PC-9 (cell line): ENCODE data around the gene TNF. TPM values are rescaled to one million over a fixed set of nuclear protein-coding genes. Genes with fewer than 3 reads are reported as not detected.

Source experiments
- BruUV-seq: library from RNA; stranded (reverse); fragments of 400-500 nt; replicated peaks from 2 replicates; lab custom pipeline; 2021; lab: Mats Ljungman, UMichigan
- CTCF ChIA-PET: fragments of 300-600 bp; sonication (Branson Sonifier 250); formaldehyde crosslinking; loops from one replicate; lab custom pipeline; 2022; ENCODE audit warnings: antibody characterized with exemption; lab: Charles Lee
- POLR2A ChIA-PET: fragments of 300-600 bp; sonication (Branson Sonifier 250); formaldehyde crosslinking; loops from one replicate; lab custom pipeline; 2022; ENCODE audit warnings: antibody characterized with exemption; ENCODE audit not compliant: unreplicated experiment; lab: Charles Lee
- DNase-seq, 2 experiments: peaks; one replicate each; pipeline versions ENCODE4 v3.0.0 to v3.0.0-alpha.2; 2015 to 2022; ENCODE audit warnings: mixed read lengths in 1 of 2
- H2AFZ ChIP-seq: fragments of 200-600 bp; sonication (generic); 2 replicates; pipeline ENCODE4 v1.8.1; 2017; ENCODE audit warnings: antibody characterized with exemption
- H3F3A ChIP-seq: fragments of 200-600 bp; sonication (generic); 2 replicates; pipeline ENCODE4 v1.8.1; 2017; ENCODE audit warnings: antibody characterized with exemption, mild to moderate bottlenecking, low read depth; ENCODE audit not compliant: insufficient read depth
- H3K27ac ChIP-seq: fragments of 200-600 bp; sonication (generic); 2 replicates; pipeline ENCODE4 v1.6.1; 2016; ENCODE audit warnings: mixed run types
- H3K27me3 ChIP-seq: fragments of 200-600 bp; sonication (generic); 2 replicates; pipeline ENCODE4 v1.6.1; 2016; ENCODE audit warnings: low read depth, mixed run types; ENCODE audit not compliant: insufficient read depth
- H3K36me3 ChIP-seq: fragments of 200-600 bp; sonication (generic); 2 replicates; pipeline ENCODE4 v1.6.1; 2016; ENCODE audit warnings: low read depth, mixed run types
- H3K4me1 ChIP-seq: fragments of 200-600 bp; sonication (generic); replicated peaks from 2 replicates; pipeline ENCODE4 v1.6.1; 2016; ENCODE audit warnings: mixed run types; ENCODE audit not compliant: insufficient read depth
- H3K4me2 ChIP-seq: fragments of 200-600 bp; sonication (generic); 2 replicates; pipeline ENCODE4 v1.6.1; 2017; ENCODE audit warnings: mixed run types
- H3K4me3 ChIP-seq: fragments of 200-600 bp; sonication (generic); 2 replicates; pipeline ENCODE4 v1.6.1; 2016; ENCODE audit warnings: mixed run types
- H3K79me2 ChIP-seq: fragments of 200-600 bp; sonication (generic); 2 replicates; pipeline ENCODE4 v1.6.1; 2017; ENCODE audit warnings: low read depth, mixed run types
- H3K9me2 ChIP-seq: fragments of 200-600 bp; sonication (generic); 2 replicates; pipeline ENCODE4 v1.8.1; 2017; ENCODE audit warnings: mild to moderate bottlenecking; ENCODE audit not compliant: insufficient read depth
- H3K9me3 ChIP-seq: fragments of 200-600 bp; sonication (generic); 2 replicates; pipeline ENCODE4 v1.8.1; 2016; ENCODE audit warnings: low read depth; ENCODE audit not compliant: insufficient read depth
- H4K20me1 ChIP-seq: fragments of 200-600 bp; sonication (generic); 2 replicates; pipeline ENCODE4 v1.8.1; 2017; ENCODE audit not compliant: insufficient read depth
- EZH2 ChIP-seq: fragments of 200-600 bp; sonication (generic); IDR thresholded peaks from 2 replicates; pipeline ENCODE4 v1.8.0; 2017; ENCODE audit warnings: antibody characterized with exemption, low read depth
- intact Hi-C: fragments of 100-400 bp; cut with micrococcal nuclease; formaldehyde crosslinking; loops from one replicate; pipeline ENCODE4 v1.10.0; 2022; ENCODE audit not compliant: unreplicated experiment
- total RNA-seq: library from RNA; stranded (reverse); gene quantifications from 2 replicates; pipeline ENCODE4 v1.2.3, GENCODE V29; 2021
- TF ChIP-seq, protein P1 (sequence below): fragments of 200-600 bp; sonication (generic); conservative IDR thresholded peaks from 2 replicates; pipeline ENCODE4 v1.6.1; 2017; ENCODE audit warnings: mixed run types, antibody characterized with exemption, mild to moderate bottlenecking, moderate library complexity

The TNF gene
- total RNA-seq, 1 experiment from 2014 or later = not detected

DNA sequence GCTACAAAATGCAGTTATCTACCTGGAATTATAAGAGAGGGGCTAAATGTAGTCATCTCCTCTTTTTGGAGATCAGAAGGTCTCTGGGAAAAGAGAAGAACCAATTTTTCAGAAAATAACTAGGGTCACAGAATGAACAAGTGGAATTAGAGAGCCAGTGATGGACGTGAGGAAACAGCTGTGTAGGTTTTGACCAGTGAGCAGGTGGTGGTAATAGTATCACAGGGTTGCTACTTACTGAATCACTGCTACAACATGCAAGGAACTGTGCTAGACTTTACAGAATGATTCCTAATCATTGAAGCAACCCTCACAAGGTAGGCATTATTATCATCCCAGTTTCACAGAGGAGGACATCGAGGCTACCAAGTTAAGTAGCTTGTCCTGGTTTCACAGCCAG is 30.7 kb upstream of the TNF start:
- H3F3A ChIP-seq = peaks cover 33% of the 10 kb centered on the region; the same call in 1 of the 2 replicates
- H3K27ac ChIP-seq = no peak overlapping the region
- H3K79me2 ChIP-seq = peaks cover 50% of the 10 kb centered on the region
- no peak overlapping the region for H3K4me2 ChIP-seq
- intact Hi-C loops = loop anchor here (10.0 kb wide), 3 partner anchors 190 to 650 kb away; partner anchors contain the start of genes CLIC1, GPSM3, HSPA1B and PBX2
- H2AFZ ChIP-seq = no peak overlapping the region
- BruUV-seq = no TSS peak
- H3K36me3 ChIP-seq = peaks cover 23% of the 10 kb centered on the region
- DNase-seq = no peak
- H3K9me2 ChIP-seq = no peaks in the 10 kb centered on the region
- H3K27me3 ChIP-seq = no peaks in the 10 kb centered on the region
- POLR2A ChIA-PET = no interaction called here
- CTCF ChIA-PET = no interaction called here
- peaks cover 15% of the 10 kb centered on the region for H4K20me1 ChIP-seq
- TF ChIP-seq EZH2 = no peak
- TF ChIP-seq, protein P1, sequence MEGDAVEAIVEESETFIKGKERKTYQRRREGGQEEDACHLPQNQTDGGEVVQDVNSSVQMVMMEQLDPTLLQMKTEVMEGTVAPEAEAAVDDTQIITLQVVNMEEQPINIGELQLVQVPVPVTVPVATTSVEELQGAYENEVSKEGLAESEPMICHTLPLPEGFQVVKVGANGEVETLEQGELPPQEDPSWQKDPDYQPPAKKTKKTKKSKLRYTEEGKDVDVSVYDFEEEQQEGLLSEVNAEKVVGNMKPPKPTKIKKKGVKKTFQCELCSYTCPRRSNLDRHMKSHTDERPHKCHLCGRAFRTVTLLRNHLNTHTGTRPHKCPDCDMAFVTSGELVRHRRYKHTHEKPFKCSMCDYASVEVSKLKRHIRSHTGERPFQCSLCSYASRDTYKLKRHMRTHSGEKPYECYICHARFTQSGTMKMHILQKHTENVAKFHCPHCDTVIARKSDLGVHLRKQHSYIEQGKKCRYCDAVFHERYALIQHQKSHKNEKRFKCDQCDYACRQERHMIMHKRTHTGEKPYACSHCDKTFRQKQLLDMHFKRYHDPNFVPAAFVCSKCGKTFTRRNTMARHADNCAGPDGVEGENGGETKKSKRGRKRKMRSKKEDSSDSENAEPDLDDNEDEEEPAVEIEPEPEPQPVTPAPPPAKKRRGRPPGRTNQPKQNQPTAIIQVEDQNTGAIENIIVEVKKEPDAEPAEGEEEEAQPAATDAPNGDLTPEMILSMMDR = no peak
- peaks cover 28% of the 10 kb centered on the region for H3K4me1 ChIP-seq
- H3K9me3 ChIP-seq = no peaks in the 10 kb centered on the region
- H3K4me3 ChIP-seq = no peak overlapping the region

DNA sequence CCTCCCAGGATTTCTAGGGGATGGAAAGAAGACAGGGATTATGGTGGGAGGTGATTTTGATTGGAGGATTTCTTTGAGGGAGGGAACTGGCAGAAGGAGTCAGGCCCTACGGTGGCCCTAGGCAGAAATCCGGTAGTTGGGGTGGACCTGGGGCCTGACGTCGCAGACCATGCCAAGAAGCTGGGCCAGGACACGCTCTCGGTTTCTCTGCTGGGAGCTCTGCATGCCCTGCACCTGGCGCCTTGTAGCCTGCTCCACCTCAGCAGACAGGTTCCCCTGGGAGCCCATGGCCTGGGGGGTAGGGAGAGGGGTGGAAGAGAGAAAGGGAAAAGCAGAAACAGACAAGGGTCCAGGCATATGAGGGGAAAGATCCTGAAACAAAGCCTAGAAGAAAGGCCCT is 30.1 kb upstream of the TNF start:
- ChIA-PET POLR2A (no interaction called here), CTCF (no interaction called here)
- no peak overlapping the region for H3K4me3 ChIP-seq
- H3K36me3 ChIP-seq = peaks cover 19% of the 10 kb centered on the region
- H3K9me2 ChIP-seq = no peaks in the 10 kb centered on the region
- BruUV-seq = no TSS peak
- H2AFZ ChIP-seq = no peak overlapping the region
- TF ChIP-seq, protein P1 = no peak
- TF ChIP-seq EZH2 = no peak
- H3K79me2 ChIP-seq = peaks cover 44% of the 10 kb centered on the region
- H3F3A ChIP-seq = peaks cover 26% of the 10 kb centered on the region; the same call in 1 of the 2 replicates
- no peak for DNase-seq
- H3K4me2 ChIP-seq = no peak overlapping the region
- no peaks in the 10 kb centered on the region for H3K9me3 ChIP-seq
- H3K4me1 ChIP-seq = peaks cover 22% of the 10 kb centered on the region
- H3K27me3 ChIP-seq = no peaks in the 10 kb centered on the region
- intact Hi-C loops = loop anchor here (10.0 kb wide), 3 partner anchors 190 to 650 kb away; partner anchors contain the start of genes CLIC1, GPSM3, HSPA1B and PBX2
- H4K20me1 ChIP-seq = peaks cover 9% of the 10 kb centered on the region
- no peak overlapping the region for H3K27ac ChIP-seq

DNA sequence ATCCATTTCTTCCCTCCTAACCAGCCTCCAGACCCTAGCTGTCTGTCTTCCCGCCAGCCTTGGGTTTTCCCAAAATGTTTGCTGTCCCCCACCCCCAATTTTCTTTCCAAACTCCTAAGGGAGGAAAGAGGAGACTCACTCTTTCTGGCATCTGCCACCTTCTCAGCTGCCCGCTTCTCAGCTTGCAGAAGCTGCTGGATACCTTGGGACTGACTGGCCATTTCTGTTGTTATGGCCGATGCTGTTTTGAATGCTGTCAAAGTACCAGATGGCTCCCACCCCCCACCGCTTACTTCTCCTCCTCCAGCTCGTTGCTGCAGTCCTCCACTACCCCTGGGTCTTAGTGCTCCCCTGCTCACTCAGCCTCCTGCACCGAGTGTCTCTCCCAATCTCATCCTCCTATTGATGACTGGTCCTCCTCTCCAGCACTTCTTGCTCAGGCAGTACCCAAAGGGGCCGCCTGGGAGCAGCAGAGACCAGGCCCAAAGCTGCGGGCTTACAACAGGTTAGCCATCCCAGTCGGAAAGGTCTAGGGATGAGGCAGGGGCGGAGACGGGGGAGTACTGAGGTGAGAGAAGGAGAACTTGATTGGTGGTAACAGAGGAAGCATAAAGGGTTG is 28.9 kb upstream of the TNF start, which contains the start of gene ATP6V1G2:
TSS of gene ATP6V1G2 (minus strand) at position 270 of the 619 bp plus-strand sequence. CDS start at position 221, 49 bp downstream.
- no TSS peak for BruUV-seq
- ChIA-PET CTCF (interaction anchor here (0.6 kb wide), 3 partner anchors 12 to 155 kb away, joined by 3 to 13 read pairs (median 5); no protein-coding TSS in a partner anchor), POLR2A (interaction anchor here (0.6 kb wide), 1 partner anchor 296 kb away, joined by 3 read pairs; no protein-coding TSS in a partner anchor)
- Histone ChIP-seq H2AFZ (peak within 1 kb of the TSS; percentile 78), H4K20me1 (no peaks in the 10 kb centered on the region), H3K27me3 (no peaks in the 10 kb centered on the region), H3K36me3 (peaks cover 12% of the 10 kb centered on the region; the same call in 1 of the 2 replicates), H3K9me2 (no peaks in the 10 kb centered on the region), H3K79me2 (peaks cover 32% of the 10 kb centered on the region), H3K9me3 (no peaks in the 10 kb centered on the region), H3K4me3 (peak within 1 kb of the TSS; percentile 78), H3K27ac (peak within 1 kb of the TSS; percentile 89), H3K4me1 (peaks cover 18% of the 10 kb centered on the region), H3F3A (peaks cover 21% of the 10 kb centered on the region; the same call in 1 of the 2 replicates), H3K4me2 (peak within 1 kb of the TSS; percentile 88)
- intact Hi-C loops = loop anchor here (1.0 to 10.0 kb wide), 10 partner anchors 52 to 1322 kb away; partner anchors contain the start of genes CLIC1, GPANK1, GPSM3 and HSPA1B
- DNase-seq = peak; percentile 87 to 92
- no peak for TF ChIP-seq EZH2
- TF ChIP-seq, protein P1 = peak; percentile 97
